BLaER1 (cell line): Measurements from ENCODE around the gene GHR.
A peak's percentile ranks its signal among the peaks of the same experiment; 100 is the strongest.

Experiments
- H3K27ac ChIP-seq: shearing (Covaris generic); formaldehyde crosslinking; 2 replicates; pipeline ENCODE4 v1.8.1; 2022
- H3K27me3 ChIP-seq: shearing (Covaris generic); formaldehyde crosslinking; 2 replicates; pipeline ENCODE4 v1.8.1; 2022
- H3K36me3 ChIP-seq: shearing (Covaris generic); formaldehyde crosslinking; 2 replicates; pipeline ENCODE4 v1.8.1; 2022
- H3K4me1 ChIP-seq: shearing (Covaris generic); formaldehyde crosslinking; 2 replicates; pipeline ENCODE4 v1.8.1; 2022
- H3K4me2 ChIP-seq: shearing (Covaris generic); formaldehyde crosslinking; 2 replicates; pipeline ENCODE4 v1.8.1; 2022
- H3K4me3 ChIP-seq: shearing (Covaris generic); formaldehyde crosslinking; 2 replicates; pipeline ENCODE4 v1.8.1; 2022
- H3K9ac ChIP-seq: shearing (Covaris generic); formaldehyde crosslinking; 2 replicates; pipeline ENCODE4 v1.8.1; 2022
- H3K9me3 ChIP-seq: shearing (Covaris generic); formaldehyde crosslinking; 2 replicates; pipeline ENCODE4 v1.8.1; 2022
- H4K20me1 ChIP-seq: shearing (Covaris generic); formaldehyde crosslinking; 2 replicates; pipeline ENCODE4 v1.8.1; 2022
- Cebpa-rat ChIP-seq: shearing (Covaris generic); IDR thresholded peaks from 2 replicates; pipeline ENCODE4 v1.8.1; 2022

Gene GHR

GRCh38 chr5:42513246-42513645 is 90.0 kb downstream of the GHR start:
- Histone ChIP-seq H4K20me1 (no peaks in the 10 kb centered on the region), H3K4me1 (no peaks in the 10 kb centered on the region), H3K9me3 (no peaks in the 10 kb centered on the region), H3K36me3 (no peaks in the 10 kb centered on the region), H3K27me3 (no peaks in the 10 kb centered on the region), H3K27ac (no peak overlapping the region), H3K9ac (no peak overlapping the region), H3K4me2 (no peak overlapping the region), H3K4me3 (no peak overlapping the region)
- no peak for TF ChIP-seq Cebpa-rat

GRCh38 chr5:42514754-42515153 is 91.5 kb downstream of the GHR start:
- H3K4me3 ChIP-seq, result no peak overlapping the region
- no peaks in the 10 kb centered on the region for H3K36me3 ChIP-seq
- H3K4me2 ChIP-seq, result no peak overlapping the region
- H3K9me3 ChIP-seq, result no peaks in the 10 kb centered on the region
- no peak overlapping the region for H3K27ac ChIP-seq
- no peaks in the 10 kb centered on the region for H3K27me3 ChIP-seq
- TF ChIP-seq Cebpa-rat, result no peak
- no peaks in the 10 kb centered on the region for H3K4me1 ChIP-seq
- H4K20me1 ChIP-seq, result no peaks in the 10 kb centered on the region
- H3K9ac ChIP-seq, result no peak overlapping the region

GRCh38 chr5:42515504-42515903 is 92.3 kb downstream of the GHR start:
- H3K4me2 ChIP-seq, result no peak overlapping the region
- H3K9me3 ChIP-seq, result no peaks in the 10 kb centered on the region
- no peak overlapping the region for H3K4me3 ChIP-seq
- H3K4me1 ChIP-seq, result no peaks in the 10 kb centered on the region
- no peak overlapping the region for H3K9ac ChIP-seq
- no peaks in the 10 kb centered on the region for H3K27me3 ChIP-seq
- TF ChIP-seq Cebpa-rat, result no peak
- H3K36me3 ChIP-seq, result no peaks in the 10 kb centered on the region
- no peak overlapping the region for H3K27ac ChIP-seq
- no peaks in the 10 kb centered on the region for H4K20me1 ChIP-seq

GRCh38 chr5:42516282-42517042 is 93.2 kb downstream of the GHR start:
- Histone ChIP-seq H3K27me3 (no peaks in the 10 kb centered on the region), H4K20me1 (no peaks in the 10 kb centered on the region), H3K4me2 (no peak overlapping the region), H3K27ac (no peak overlapping the region), H3K4me3 (no peak overlapping the region), H3K9me3 (no peaks in the 10 kb centered on the region), H3K4me1 (no peaks in the 10 kb centered on the region), H3K36me3 (no peaks in the 10 kb centered on the region), H3K9ac (no peak overlapping the region)
- TF ChIP-seq Cebpa-rat, result no peak

- no peak for TF ChIP-seq Cebpa-rat
- Histone ChIP-seq H3K4me3 (no peak overlapping the region), H3K4me2 (no peak overlapping the region), H4K20me1 (no peaks in the 10 kb centered on the region), H3K9ac (no peak overlapping the region), H3K9me3 (no peaks in the 10 kb centered on the region), H3K27ac (no peak overlapping the region), H3K4me1 (peaks cover 4% of the 10 kb centered on the region), H3K27me3 (no peaks in the 10 kb centered on the region), H3K36me3 (no peaks in the 10 kb centered on the region)
Observed at GRCh38 chr5:42517164-42517563, 93.9 kb downstream of the GHR start.

- Histone ChIP-seq H3K4me1 (peaks cover 14% of the 10 kb centered on the region), H4K20me1 (no peaks in the 10 kb centered on the region), H3K4me2 (no peak overlapping the region), H3K9ac (no peak overlapping the region), H3K27ac (no peak overlapping the region), H3K27me3 (no peaks in the 10 kb centered on the region), H3K36me3 (no peaks in the 10 kb centered on the region), H3K9me3 (peaks cover 3% of the 10 kb centered on the region; the same call in 1 of the 2 replicates), H3K4me3 (no peak overlapping the region)
- TF ChIP-seq Cebpa-rat, result no peak
Observed at GRCh38 chr5:42518595-42519221, 95.5 kb downstream of the GHR start.

- Histone ChIP-seq H3K27ac (no peak overlapping the region), H3K9me3 (peaks cover 16% of the 10 kb centered on the region), H3K4me3 (no peak overlapping the region), H3K9ac (no peak overlapping the region), H3K27me3 (no peaks in the 10 kb centered on the region), H3K4me2 (no peak overlapping the region), H3K36me3 (no peaks in the 10 kb centered on the region), H3K4me1 (peaks cover 14% of the 10 kb centered on the region), H4K20me1 (no peaks in the 10 kb centered on the region)
- TF ChIP-seq Cebpa-rat, result no peak
Observed at GRCh38 chr5:42520203-42520602, 97.0 kb downstream of the GHR start.

- Histone ChIP-seq H3K4me1 (peaks cover 14% of the 10 kb centered on the region), H3K9ac (no peak overlapping the region), H3K4me3 (no peak overlapping the region), H3K4me2 (no peak overlapping the region), H3K36me3 (no peaks in the 10 kb centered on the region), H3K27ac (no peak overlapping the region), H3K27me3 (no peaks in the 10 kb centered on the region), H4K20me1 (no peaks in the 10 kb centered on the region), H3K9me3 (peaks cover 20% of the 10 kb centered on the region)
- no peak for TF ChIP-seq Cebpa-rat
Observed at GRCh38 chr5:42520957-42521356, 97.7 kb downstream of the GHR start.

GRCh38 chr5:42521406-42521805 is 98.2 kb downstream of the GHR start:
- Histone ChIP-seq H3K36me3 (no peaks in the 10 kb centered on the region), H3K9ac (no peak overlapping the region), H3K4me3 (no peak overlapping the region), H3K9me3 (peaks cover 20% of the 10 kb centered on the region), H3K4me2 (no peak overlapping the region), H4K20me1 (no peaks in the 10 kb centered on the region), H3K27ac (no peak overlapping the region), H3K27me3 (no peaks in the 10 kb centered on the region), H3K4me1 (peaks cover 14% of the 10 kb centered on the region)
- no peak for TF ChIP-seq Cebpa-rat

- Histone ChIP-seq H3K36me3 (no peaks in the 10 kb centered on the region), H3K4me3 (no peak overlapping the region), H4K20me1 (no peaks in the 10 kb centered on the region), H3K9me3 (peaks cover 28% of the 10 kb centered on the region), H3K4me2 (peak overlapping the region; percentile 48), H3K27ac (no peak overlapping the region), H3K27me3 (no peaks in the 10 kb centered on the region), H3K9ac (no peak overlapping the region), H3K4me1 (peaks cover 14% of the 10 kb centered on the region)
- TF ChIP-seq Cebpa-rat, result no peak
Observed at GRCh38 chr5:42522783-42523182, 99.5 kb downstream of the GHR start.
